H9 (cell line): ENCODE results near the gene CD3D. TPM values are rescaled to one million over a fixed set of nuclear protein-coding genes. Genes with fewer than 3 reads are reported as not detected.

Experiments used
- DNase-seq: peaks from one replicate; pipeline ENCODE4 v3.0.0-alpha.2; 2017
- H2AFZ ChIP-seq: one replicate; pipeline ENCODE4 v1.6.1; 2013; ENCODE audit warnings: mild to moderate bottlenecking, low read length, control low read depth, moderate library complexity
- H2AK5ac ChIP-seq: 2 replicates; pipeline ENCODE4 v1.6.1; 2013; ENCODE audit warnings: low read length, control low read depth, mixed read lengths; ENCODE audit not compliant: insufficient read length
- H2BK120ac ChIP-seq: one replicate; pipeline ENCODE4 v1.6.1; 2013; ENCODE audit warnings: low read depth, mild to moderate bottlenecking, low read length, control low read depth, inconsistent platforms; ENCODE audit not compliant: poor library complexity, severe bottlenecking
- H2BK12ac ChIP-seq: 2 replicates; pipeline ENCODE4 v1.6.1; 2013; ENCODE audit warnings: low read length, control low read depth, mixed read lengths, low read depth; ENCODE audit not compliant: insufficient read length
- H2BK15ac ChIP-seq: 2 replicates; pipeline ENCODE4 v1.6.1; 2013; ENCODE audit warnings: low read depth, low read length, control low read depth
- H2BK20ac ChIP-seq: one replicate; pipeline ENCODE4 v1.6.1; 2013; ENCODE audit warnings: low read depth, mild to moderate bottlenecking, low read length, control low read depth, inconsistent platforms; ENCODE audit not compliant: poor library complexity, severe bottlenecking
- H2BK5ac ChIP-seq: 2 replicates; pipeline ENCODE4 v1.6.1; 2013; ENCODE audit warnings: low read length, control low read depth, mixed read lengths; ENCODE audit not compliant: insufficient read length
- H3K14ac ChIP-seq: 2 replicates; pipeline ENCODE4 v1.6.1; 2013; ENCODE audit warnings: low read length, control low read depth; ENCODE audit not compliant: insufficient read depth
- H3K18ac ChIP-seq: 2 replicates; pipeline ENCODE4 v1.6.1; 2013; ENCODE audit warnings: low read depth, mild to moderate bottlenecking, mixed read lengths, low read length, control low read depth; ENCODE audit not compliant: insufficient read length
- H3K23ac ChIP-seq: 2 replicates; pipeline ENCODE4 v1.6.1; 2013; ENCODE audit warnings: low read length, control low read depth, mixed read lengths, low read depth; ENCODE audit not compliant: insufficient read length
- H3K23me2 ChIP-seq: 2 replicates; pipeline ENCODE4 v1.6.1; 2013; ENCODE audit warnings: low read depth, mild to moderate bottlenecking, mixed read lengths, low read length, control low read depth; ENCODE audit not compliant: insufficient read length, poor library complexity, severe bottlenecking
- H3K27ac ChIP-seq: 2 replicates; pipeline ENCODE4 v1.5.1; 2013; ENCODE audit warnings: low read length, control low read depth, mixed read lengths, low read depth; ENCODE audit not compliant: insufficient read length
- H3K27me3 ChIP-seq: 2 replicates; pipeline ENCODE4 v1.6.1; 2013; ENCODE audit warnings: low read length, control low read depth, inconsistent platforms; ENCODE audit not compliant: insufficient read depth
- H3K4ac ChIP-seq: 2 replicates; pipeline ENCODE4 v1.6.1; 2013; ENCODE audit warnings: low read depth, mild to moderate bottlenecking, control low read depth, inconsistent platforms, low read length, moderate library complexity
- H3K4me1 ChIP-seq: 2 replicates; pipeline ENCODE4 v1.6.1; 2013; ENCODE audit warnings: low read length, control low read depth, inconsistent platforms; ENCODE audit not compliant: insufficient read depth
- H3K4me2 ChIP-seq: 2 replicates; pipeline ENCODE4 v1.6.1; 2013; ENCODE audit warnings: low read length, control low read depth, mixed read lengths; ENCODE audit not compliant: insufficient read length, insufficient read depth
- H3K56ac ChIP-seq: 2 replicates; pipeline ENCODE4 v1.6.1; 2013; ENCODE audit warnings: low read depth, mild to moderate bottlenecking, mixed read lengths, low read length, control low read depth; ENCODE audit not compliant: insufficient read length
- H3K79me1 ChIP-seq: 2 replicates; pipeline ENCODE4 v1.6.1; 2013; ENCODE audit warnings: low read depth, mild to moderate bottlenecking, moderate library complexity, low read length, control low read depth, inconsistent platforms; ENCODE audit not compliant: insufficient read depth, poor library complexity, severe bottlenecking
- H3K79me2 ChIP-seq: 2 replicates; pipeline ENCODE4 v1.6.1; 2013; ENCODE audit warnings: low read length, control low read depth, inconsistent platforms; ENCODE audit not compliant: insufficient read depth
- H3K9ac ChIP-seq: 2 replicates; pipeline ENCODE4 v1.6.1; 2013; ENCODE audit warnings: low read length, control low read depth, mixed read lengths; ENCODE audit not compliant: insufficient read length; ENCODE audit errors: extremely low read depth
- H3K9me3 ChIP-seq: one replicate; pipeline ENCODE4 v1.6.1; 2013; ENCODE audit warnings: low read depth, low read length, inconsistent platforms; ENCODE audit not compliant: control insufficient read depth
- H3T11ph ChIP-seq: one replicate; pipeline ENCODE4 v1.6.1; 2013; ENCODE audit warnings: mild to moderate bottlenecking, low read length, control low read depth, inconsistent platforms
- H4K20me1 ChIP-seq: one replicate; pipeline ENCODE4 v1.6.1; 2013; ENCODE audit not compliant: control insufficient read depth, insufficient read length, insufficient read depth
- H4K5ac ChIP-seq: 2 replicates; pipeline ENCODE4 v1.6.1; 2013; ENCODE audit warnings: low read depth, mild to moderate bottlenecking, mixed read lengths, low read length, control low read depth; ENCODE audit not compliant: insufficient read length
- H4K8ac ChIP-seq: replicated peaks from 2 replicates; pipeline ENCODE4 v1.6.1; 2013; ENCODE audit warnings: low read length, control low read depth, mixed read lengths, low read depth; ENCODE audit not compliant: insufficient read length
- H4K91ac ChIP-seq: 2 replicates; pipeline ENCODE4 v1.6.1; 2013; ENCODE audit warnings: low read depth, mild to moderate bottlenecking, moderate library complexity, mixed read lengths, low read length, control low read depth; ENCODE audit not compliant: insufficient read length
- H3K27ac Mint-ChIP-seq, 3 experiments: 2 replicates in 2 of 3; 3 replicates in 1 of 3; pipeline ENCODE4 v1.8.0; 2020 to 2021; ENCODE audit warnings: mixed read lengths in 3 of 3, mild to moderate bottlenecking in 1 of 3, moderate library complexity in 1 of 3
- H3K27me3 Mint-ChIP-seq: 2 replicates; pipeline ENCODE4 v1.8.0; 2021; ENCODE audit warnings: low read depth, mild to moderate bottlenecking, moderate library complexity, mixed read lengths
- H3K36me3 Mint-ChIP-seq, 3 experiments: 2 replicates in 2 of 3; 3 replicates in 1 of 3; pipeline ENCODE4 v1.8.0; 2020 to 2021; ENCODE audit warnings: low read depth in 3 of 3, mixed read lengths in 3 of 3; ENCODE audit not compliant: insufficient read depth in 1 of 3
- H3K4me1 Mint-ChIP-seq, 2 experiments: 2 replicates each; pipeline ENCODE4 v1.8.0; 2020; ENCODE audit warnings: mixed read lengths in 2 of 2
- H3K4me3 Mint-ChIP-seq, 2 experiments: 2 replicates in 1 of 2; 3 replicates in 1 of 2; pipeline ENCODE4 v1.8.0; 2020 to 2021; ENCODE audit warnings: mild to moderate bottlenecking in 2 of 2, mixed read lengths in 2 of 2, moderate library complexity in 1 of 2
- H3K9me3 Mint-ChIP-seq, 2 experiments: 2 replicates in 1 of 2; 3 replicates in 1 of 2; pipeline ENCODE4 v1.8.0; 2020; ENCODE audit warnings: mild to moderate bottlenecking in 2 of 2, mixed read lengths in 2 of 2, moderate library complexity in 1 of 2
- WGBS: extraction: QIAGEN DNeasy Blood & Tissue Kit; methylation state at CpG from one replicate; pipeline ENCODE4 v1.1.7; 2013; ENCODE audit warnings: missing lambda C conversion rate, low lambda C conversion rate, mixed read lengths; ENCODE audit not compliant: insufficient read length; ENCODE audit errors: extremely low coverage; 5-methylcytosine and 5-hydroxymethylcytosine counted together
- total RNA-seq: library from RNA; stranded (reverse); gene quantifications from 2 replicates; pipeline ENCODE4 v1.2.1, GENCODE V29; 2021
- TF ChIP-seq, protein P1 (sequence below): fragments of 200-600 bp; sonication (generic); conservative IDR thresholded peaks from 3 replicates; pipeline ENCODE4 v1.8.0; 2021; ENCODE audit warnings: antibody characterized with exemption, mild to moderate bottlenecking

Gene CD3D
- total RNA-seq, 1 experiment from 2014 or later, result not detected

DNA sequence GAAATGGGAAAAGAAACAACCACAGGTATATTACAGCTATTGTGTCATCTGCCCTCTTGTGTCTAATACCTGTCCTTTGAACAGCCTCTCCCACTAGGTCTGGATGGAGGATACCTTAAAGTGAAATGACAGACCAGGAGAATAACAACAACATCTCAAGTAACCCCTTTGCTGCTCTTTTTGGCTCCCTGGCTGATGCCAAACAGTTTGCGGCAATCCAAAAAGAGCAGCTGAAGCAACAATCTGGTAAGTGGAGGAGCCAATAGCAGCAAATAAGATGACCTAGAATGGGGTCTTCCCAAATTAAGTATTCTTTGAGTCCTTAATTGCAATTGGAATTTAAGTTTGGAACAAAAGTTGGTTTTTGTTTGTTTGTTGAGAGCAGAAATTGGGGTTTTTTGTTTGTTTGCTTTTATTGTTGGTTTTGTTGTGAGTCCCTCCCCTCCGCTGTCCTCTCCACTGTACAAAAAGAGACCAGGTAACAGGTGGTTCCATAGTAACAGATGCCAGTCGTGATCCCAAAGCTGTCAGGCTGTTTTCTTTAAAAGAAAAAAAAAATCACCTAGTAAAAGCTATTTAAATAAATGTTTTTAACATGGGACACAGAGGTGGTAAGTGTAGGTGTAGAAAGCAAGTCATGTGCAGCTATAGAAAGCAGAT, 22.6 kb upstream of the CD3D start:
- Histone ChIP-seq H2BK15ac (no peak overlapping the region), H2AK5ac (no peak overlapping the region), H3T11ph (no peak overlapping the region), H3K79me2 (peaks cover 4% of the 10 kb centered on the region; the same call in 1 of the 2 replicates), H3K79me1 (no peaks in the 10 kb centered on the region), H3K23me2 (peaks cover 1% of the 10 kb centered on the region), H4K91ac (no peak overlapping the region), H3K23ac (no peak overlapping the region), H3K27me3 (no peaks in the 10 kb centered on the region), H4K8ac (no peak overlapping the region), H3K14ac (no peak overlapping the region), H2AFZ (no peak overlapping the region), H2BK20ac (no peak overlapping the region), H2BK5ac (no peak overlapping the region), H2BK120ac (no peak overlapping the region), H4K5ac (no peak overlapping the region), H3K27ac (no peak overlapping the region), H3K4ac (no peak overlapping the region), H2BK12ac (no peak overlapping the region), H3K4me2 (no peak overlapping the region), H4K20me1 (no peaks in the 10 kb centered on the region), H3K4me1 (peaks cover 2% of the 10 kb centered on the region; the same call in 1 of the 2 replicates), H3K18ac (no peak overlapping the region), H3K56ac (no peak overlapping the region), H3K9me3 (no peaks in the 10 kb centered on the region), H3K9ac (no peak overlapping the region)
- H3K4me1 Mint-ChIP-seq, result peaks cover 0 to 4% of the 10 kb centered on the region in 2 experiments; a peak in 3 of 4 replicates
- TF ChIP-seq, protein P1, sequence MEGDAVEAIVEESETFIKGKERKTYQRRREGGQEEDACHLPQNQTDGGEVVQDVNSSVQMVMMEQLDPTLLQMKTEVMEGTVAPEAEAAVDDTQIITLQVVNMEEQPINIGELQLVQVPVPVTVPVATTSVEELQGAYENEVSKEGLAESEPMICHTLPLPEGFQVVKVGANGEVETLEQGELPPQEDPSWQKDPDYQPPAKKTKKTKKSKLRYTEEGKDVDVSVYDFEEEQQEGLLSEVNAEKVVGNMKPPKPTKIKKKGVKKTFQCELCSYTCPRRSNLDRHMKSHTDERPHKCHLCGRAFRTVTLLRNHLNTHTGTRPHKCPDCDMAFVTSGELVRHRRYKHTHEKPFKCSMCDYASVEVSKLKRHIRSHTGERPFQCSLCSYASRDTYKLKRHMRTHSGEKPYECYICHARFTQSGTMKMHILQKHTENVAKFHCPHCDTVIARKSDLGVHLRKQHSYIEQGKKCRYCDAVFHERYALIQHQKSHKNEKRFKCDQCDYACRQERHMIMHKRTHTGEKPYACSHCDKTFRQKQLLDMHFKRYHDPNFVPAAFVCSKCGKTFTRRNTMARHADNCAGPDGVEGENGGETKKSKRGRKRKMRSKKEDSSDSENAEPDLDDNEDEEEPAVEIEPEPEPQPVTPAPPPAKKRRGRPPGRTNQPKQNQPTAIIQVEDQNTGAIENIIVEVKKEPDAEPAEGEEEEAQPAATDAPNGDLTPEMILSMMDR, result no peak
- H3K27me3 Mint-ChIP-seq, result no peaks in the 10 kb centered on the region
- H3K36me3 Mint-ChIP-seq, result peaks cover 3 to 38% (median 25%) of the 10 kb centered on the region in 3 experiments; a peak in 6 of 7 replicates
- no CpG with 5 or more reads among the region's 3 CpGs for WGBS
- H3K9me3 Mint-ChIP-seq, result no peaks in the 10 kb centered on the region
- no peak overlapping the region for H3K27ac Mint-ChIP-seq
- DNase-seq, result no peak
- no peak overlapping the region for H3K4me3 Mint-ChIP-seq
